ENCODE results near the gene EPHA4.

DNA sequence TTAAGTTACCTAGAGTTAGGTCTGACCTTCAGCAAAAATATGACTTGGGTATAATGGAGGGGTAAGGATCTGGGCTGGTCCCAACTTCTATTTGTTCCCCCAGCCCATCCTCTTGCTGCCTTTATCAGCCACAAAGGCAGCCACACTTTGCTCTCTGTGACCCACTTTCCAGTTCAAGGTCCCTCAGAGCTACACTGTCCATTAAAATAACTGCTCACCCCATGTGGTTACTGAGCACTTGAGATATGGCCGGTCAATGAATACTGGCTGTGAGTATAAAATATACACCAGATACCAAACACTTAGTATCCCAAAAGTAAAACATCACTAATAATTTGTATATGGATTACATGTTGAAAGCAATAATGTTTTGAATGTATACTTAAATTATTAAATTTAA is 67.2 kb downstream of the EPHA4 start:
- TF ChIP-seq, protein P1, sequence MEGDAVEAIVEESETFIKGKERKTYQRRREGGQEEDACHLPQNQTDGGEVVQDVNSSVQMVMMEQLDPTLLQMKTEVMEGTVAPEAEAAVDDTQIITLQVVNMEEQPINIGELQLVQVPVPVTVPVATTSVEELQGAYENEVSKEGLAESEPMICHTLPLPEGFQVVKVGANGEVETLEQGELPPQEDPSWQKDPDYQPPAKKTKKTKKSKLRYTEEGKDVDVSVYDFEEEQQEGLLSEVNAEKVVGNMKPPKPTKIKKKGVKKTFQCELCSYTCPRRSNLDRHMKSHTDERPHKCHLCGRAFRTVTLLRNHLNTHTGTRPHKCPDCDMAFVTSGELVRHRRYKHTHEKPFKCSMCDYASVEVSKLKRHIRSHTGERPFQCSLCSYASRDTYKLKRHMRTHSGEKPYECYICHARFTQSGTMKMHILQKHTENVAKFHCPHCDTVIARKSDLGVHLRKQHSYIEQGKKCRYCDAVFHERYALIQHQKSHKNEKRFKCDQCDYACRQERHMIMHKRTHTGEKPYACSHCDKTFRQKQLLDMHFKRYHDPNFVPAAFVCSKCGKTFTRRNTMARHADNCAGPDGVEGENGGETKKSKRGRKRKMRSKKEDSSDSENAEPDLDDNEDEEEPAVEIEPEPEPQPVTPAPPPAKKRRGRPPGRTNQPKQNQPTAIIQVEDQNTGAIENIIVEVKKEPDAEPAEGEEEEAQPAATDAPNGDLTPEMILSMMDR (IDR thresholded peaks at IDR 0.05), result no peak
- TF ChIP-seq POLR2AphosphoS5 (IDR thresholded peaks at IDR 0.05; ENCODE audit: insufficient read depth in 1 of 2, low read depth in 1 of 2) (no peak), POLR2A (IDR thresholded peaks at IDR 0.05) (no peak)

Measured in vagina (tissue), 2 donors.